ENCODE measurements around the gene SMOC2. TPM values are rescaled to one million over a fixed set of nuclear protein-coding genes. Genes with fewer than 3 reads are reported as not detected.

SMOC2 gene, protein sequence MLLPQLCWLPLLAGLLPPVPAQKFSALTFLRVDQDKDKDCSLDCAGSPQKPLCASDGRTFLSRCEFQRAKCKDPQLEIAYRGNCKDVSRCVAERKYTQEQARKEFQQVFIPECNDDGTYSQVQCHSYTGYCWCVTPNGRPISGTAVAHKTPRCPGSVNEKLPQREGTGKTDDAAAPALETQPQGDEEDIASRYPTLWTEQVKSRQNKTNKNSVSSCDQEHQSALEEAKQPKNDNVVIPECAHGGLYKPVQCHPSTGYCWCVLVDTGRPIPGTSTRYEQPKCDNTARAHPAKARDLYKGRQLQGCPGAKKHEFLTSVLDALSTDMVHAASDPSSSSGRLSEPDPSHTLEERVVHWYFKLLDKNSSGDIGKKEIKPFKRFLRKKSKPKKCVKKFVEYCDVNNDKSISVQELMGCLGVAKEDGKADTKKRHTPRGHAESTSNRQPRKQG
- total RNA-seq = not detected in 2 replicates

DNA sequence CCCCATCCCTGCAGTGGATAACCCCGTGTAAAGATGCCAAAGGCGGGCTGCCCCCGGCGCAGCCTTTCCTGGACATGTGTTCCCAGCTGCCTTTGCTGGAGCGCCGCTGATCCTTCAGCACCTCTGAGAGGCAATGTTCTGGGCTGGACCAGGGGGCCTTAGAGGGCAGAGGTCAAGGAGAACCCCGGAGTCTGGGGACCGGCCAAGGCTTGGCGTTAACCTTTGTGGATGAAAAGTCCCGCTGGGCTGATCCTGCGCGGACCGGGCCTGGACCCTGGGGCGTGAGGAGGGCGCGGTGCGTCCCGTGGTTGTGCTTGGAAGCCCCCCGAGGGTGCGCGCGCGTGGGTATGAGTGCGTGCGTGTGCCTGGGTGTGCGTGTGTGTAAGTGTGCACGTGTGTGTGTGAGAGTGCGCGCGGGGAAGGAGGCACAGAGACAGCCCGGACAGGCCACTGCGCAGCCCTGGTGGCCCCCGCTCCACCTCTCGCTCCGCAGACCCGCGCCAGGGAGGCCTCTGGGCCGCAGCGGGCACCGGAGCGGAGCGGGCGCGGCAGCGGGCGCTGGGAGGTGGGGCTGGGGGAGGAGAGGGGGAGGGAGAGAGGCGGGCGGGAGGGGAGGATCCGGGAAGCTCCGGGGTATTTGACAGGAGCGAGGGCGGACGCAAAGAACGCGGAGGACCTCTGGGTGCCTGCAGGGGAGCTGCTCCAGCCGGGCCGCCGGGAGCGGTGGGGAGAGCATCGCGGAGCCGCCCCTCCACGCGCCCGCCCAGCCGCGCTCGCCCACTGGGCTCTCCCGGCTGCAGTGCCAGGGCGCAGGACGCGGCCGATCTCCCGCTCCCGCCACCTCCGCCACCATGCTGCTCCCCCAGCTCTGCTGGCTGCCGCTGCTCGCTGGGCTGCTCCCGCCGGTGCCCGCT, at the start of gene SMOC2:
Gene SMOC2 (plus strand): TSS at position 665 of the 914 bp plus-strand sequence. CDS start 187 bp downstream, at position 852.
- intact Hi-C loops (cut with micrococcal nuclease) = no loop called here
- Mint-ChIP-seq H3K36me3 (ENCODE audit: low read depth) (no peaks in the 10 kb centered on the region), H3K9me3 (no peaks in the 10 kb centered on the region), H3K4me1 (ENCODE audit: low read depth) (no peaks in the 10 kb centered on the region), H3K27ac (no peak within 1 kb of the TSS), H3K27me3 (ENCODE audit: insufficient read depth) (peaks cover 25% of the 10 kb centered on the region), H3K4me3 (no peak within 1 kb of the TSS)
- no peak for DNase-seq (ENCODE audit: low spot score)

DNA sequence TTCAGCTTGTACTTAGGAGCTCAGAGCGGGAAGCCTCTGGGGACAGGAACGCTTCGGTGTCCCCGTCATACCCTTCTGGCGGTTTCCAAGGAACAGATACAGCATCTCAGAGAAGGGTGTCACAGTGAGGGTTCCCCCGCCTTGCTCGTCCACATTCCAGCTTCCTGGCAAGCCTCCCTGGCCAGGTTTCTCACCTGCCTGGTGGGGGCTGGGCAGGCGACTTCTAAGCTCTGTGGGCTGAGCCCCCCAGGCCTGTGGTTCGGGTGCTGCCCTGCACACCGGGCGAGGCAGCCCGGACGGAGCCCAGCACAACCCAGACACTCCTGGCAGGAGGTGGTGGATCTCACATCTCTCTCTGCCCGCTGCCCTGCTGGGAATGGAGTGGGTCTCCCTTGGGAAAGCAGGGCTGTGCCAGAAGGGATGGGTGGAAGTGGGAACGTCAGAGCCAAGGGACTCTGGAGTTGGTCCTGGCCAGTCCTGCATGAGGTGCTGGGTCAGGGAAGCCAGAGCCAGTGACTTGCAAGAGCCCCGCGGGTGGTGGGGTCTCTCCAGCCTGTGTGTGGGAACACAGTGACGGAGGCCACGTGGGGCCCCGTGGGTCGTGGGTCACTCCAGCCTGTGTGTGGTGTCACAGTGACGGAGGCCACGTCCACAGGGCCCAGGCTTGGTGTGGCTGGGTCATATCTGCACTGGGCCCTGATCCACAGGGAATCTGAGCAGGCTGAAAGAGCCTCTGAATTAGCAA, 47.7 kb upstream of the SMOC2 start:
- no peaks in the 10 kb centered on the region for H3K4me1 Mint-ChIP-seq (ENCODE audit: low read depth)
- intact Hi-C loops (cut with micrococcal nuclease) = no loop called here
- no peaks in the 10 kb centered on the region for H3K9me3 Mint-ChIP-seq
- peaks cover 1% of the 10 kb centered on the region for H3K27me3 Mint-ChIP-seq (ENCODE audit: insufficient read depth)
- H3K4me3 Mint-ChIP-seq = no peak overlapping the region
- H3K36me3 Mint-ChIP-seq (ENCODE audit: low read depth) = no peaks in the 10 kb centered on the region
- DNase-seq (ENCODE audit: low spot score) = no peak
- H3K27ac Mint-ChIP-seq = no peak overlapping the region

DNA sequence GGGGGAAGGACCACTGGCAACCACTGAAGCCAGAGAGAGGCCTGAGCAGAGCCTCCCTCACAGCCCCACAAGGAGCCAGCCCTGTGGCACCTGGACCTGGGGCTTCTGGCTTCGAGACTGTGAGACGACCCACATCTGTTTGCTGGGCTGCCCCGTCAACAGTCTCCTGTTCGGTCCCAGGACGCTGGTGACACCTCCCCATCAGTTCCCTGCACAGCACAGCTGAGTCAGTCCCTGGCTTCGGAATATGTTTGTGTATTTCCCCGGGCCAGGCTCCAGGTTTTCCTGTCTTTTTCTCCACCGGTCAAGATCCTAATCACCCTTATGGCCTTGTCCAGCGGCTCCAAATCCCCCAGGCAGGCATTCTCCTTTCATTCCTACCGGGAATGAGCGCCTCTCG, 46.4 kb upstream of the SMOC2 start:
- Mint-ChIP-seq H3K27me3 (ENCODE audit: insufficient read depth) (peaks cover 1% of the 10 kb centered on the region), H3K9me3 (no peaks in the 10 kb centered on the region), H3K36me3 (ENCODE audit: low read depth) (no peaks in the 10 kb centered on the region), H3K4me3 (no peak overlapping the region), H3K4me1 (ENCODE audit: low read depth) (no peaks in the 10 kb centered on the region), H3K27ac (no peak overlapping the region)
- intact Hi-C loops (cut with micrococcal nuclease) = no loop called here
- DNase-seq (ENCODE audit: low spot score) = no peak

DNA sequence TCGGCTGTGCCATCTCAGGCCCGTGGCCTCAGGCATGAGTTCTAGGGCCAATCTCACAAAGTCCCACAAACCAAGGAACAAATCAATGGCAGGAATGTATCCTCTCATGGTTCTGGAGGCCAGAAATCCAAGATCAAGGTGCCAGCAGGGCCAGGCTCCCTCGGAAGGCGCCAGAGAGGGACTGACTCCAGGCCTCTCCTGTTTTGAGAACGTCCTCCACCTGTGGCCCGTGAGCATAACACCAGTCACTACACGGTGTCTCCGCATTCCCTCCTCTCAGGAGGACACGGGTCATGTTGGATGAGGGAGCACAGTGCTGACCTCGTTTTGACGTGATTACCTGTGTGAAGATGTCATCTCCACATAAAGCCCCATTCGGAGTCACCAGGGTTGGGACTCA, 45.0 kb upstream of the SMOC2 start:
- Mint-ChIP-seq H3K27me3 (ENCODE audit: insufficient read depth) (peaks cover 1% of the 10 kb centered on the region), H3K4me1 (ENCODE audit: low read depth) (no peaks in the 10 kb centered on the region), H3K36me3 (ENCODE audit: low read depth) (no peaks in the 10 kb centered on the region), H3K27ac (no peak overlapping the region), H3K4me3 (no peak overlapping the region), H3K9me3 (no peaks in the 10 kb centered on the region)
- intact Hi-C loops (cut with micrococcal nuclease) = no loop called here
- DNase-seq (ENCODE audit: low spot score) = no peak

DNA sequence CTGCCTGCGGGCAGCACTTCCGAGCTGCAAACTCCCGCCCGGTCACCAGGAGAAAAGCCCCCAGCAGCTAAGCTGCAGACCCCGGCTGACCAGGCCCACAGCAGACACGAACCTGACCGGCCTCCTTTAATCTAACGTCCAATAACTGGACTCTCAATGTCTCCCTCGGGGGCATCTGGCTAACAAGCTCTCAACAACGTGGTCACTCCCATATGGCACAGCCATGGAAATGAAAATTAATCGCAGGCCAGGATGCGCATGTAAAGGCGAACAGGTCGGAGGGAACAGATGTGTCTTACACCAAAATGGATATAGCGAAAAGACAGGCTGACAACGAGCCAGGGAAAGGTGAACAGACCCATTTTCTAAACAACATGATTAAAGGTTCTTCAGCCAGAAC, 44.4 kb upstream of the SMOC2 start:
- Mint-ChIP-seq H3K9me3 (no peaks in the 10 kb centered on the region), H3K27me3 (ENCODE audit: insufficient read depth) (peaks cover 1% of the 10 kb centered on the region), H3K4me1 (ENCODE audit: low read depth) (no peaks in the 10 kb centered on the region), H3K27ac (no peak overlapping the region), H3K4me3 (no peak overlapping the region), H3K36me3 (ENCODE audit: low read depth) (no peaks in the 10 kb centered on the region)
- no peak for DNase-seq (ENCODE audit: low spot score)
- intact Hi-C loops (cut with micrococcal nuclease) = no loop called here

DNA sequence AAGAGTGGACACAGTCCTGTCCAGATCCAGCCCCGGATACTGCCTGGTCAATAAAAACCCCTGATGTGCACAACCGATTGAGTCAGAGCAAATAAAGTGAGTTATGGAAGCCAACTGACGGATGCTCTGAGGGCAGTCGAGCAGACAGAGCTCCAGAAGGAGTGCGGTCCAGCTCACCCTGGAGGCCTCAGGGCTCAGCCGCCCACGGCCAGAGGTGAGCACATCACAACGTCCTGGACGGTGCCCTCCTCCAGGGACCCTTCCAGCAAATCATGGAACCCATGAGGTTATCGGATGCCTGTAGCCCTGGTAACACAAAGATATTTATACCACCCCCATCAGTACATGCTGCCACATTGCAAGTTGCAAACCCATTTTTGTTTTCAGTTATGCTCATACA, 44.0 kb upstream of the SMOC2 start:
- intact Hi-C loops (cut with micrococcal nuclease) = no loop called here
- peaks cover 1% of the 10 kb centered on the region for H3K27me3 Mint-ChIP-seq (ENCODE audit: insufficient read depth)
- no peak overlapping the region for H3K27ac Mint-ChIP-seq
- no peaks in the 10 kb centered on the region for H3K36me3 Mint-ChIP-seq (ENCODE audit: low read depth)
- no peak overlapping the region for H3K4me3 Mint-ChIP-seq
- no peaks in the 10 kb centered on the region for H3K9me3 Mint-ChIP-seq
- DNase-seq (ENCODE audit: low spot score) = no peak
- H3K4me1 Mint-ChIP-seq (ENCODE audit: low read depth) = no peaks in the 10 kb centered on the region

DNA sequence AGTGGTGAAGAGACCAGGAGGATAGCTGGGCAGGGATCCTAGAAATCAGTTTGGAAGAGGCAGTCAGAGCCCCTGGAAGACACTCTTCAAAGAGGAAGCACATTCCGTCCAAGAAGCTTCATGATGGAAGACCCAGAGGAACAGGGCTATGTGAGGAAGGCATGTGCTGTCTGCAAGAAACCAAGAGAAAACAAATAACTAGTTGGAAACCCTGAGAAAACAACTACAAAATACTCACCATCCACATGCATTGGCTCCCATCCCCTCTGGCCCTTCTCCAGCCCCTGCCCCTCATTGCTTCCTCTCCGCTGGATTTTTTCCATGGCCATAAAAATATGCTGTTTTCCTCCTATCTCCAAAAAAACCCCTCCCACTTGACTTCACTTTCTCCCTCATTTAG, 40.9 kb upstream of the SMOC2 start:
- Mint-ChIP-seq H3K4me1 (ENCODE audit: low read depth) (no peaks in the 10 kb centered on the region), H3K4me3 (no peak overlapping the region), H3K27ac (no peak overlapping the region), H3K27me3 (ENCODE audit: insufficient read depth) (peaks cover 1% of the 10 kb centered on the region), H3K36me3 (ENCODE audit: low read depth) (no peaks in the 10 kb centered on the region), H3K9me3 (no peaks in the 10 kb centered on the region)
- intact Hi-C loops (cut with micrococcal nuclease) = no loop called here
- no peak for DNase-seq (ENCODE audit: low spot score)

DNA sequence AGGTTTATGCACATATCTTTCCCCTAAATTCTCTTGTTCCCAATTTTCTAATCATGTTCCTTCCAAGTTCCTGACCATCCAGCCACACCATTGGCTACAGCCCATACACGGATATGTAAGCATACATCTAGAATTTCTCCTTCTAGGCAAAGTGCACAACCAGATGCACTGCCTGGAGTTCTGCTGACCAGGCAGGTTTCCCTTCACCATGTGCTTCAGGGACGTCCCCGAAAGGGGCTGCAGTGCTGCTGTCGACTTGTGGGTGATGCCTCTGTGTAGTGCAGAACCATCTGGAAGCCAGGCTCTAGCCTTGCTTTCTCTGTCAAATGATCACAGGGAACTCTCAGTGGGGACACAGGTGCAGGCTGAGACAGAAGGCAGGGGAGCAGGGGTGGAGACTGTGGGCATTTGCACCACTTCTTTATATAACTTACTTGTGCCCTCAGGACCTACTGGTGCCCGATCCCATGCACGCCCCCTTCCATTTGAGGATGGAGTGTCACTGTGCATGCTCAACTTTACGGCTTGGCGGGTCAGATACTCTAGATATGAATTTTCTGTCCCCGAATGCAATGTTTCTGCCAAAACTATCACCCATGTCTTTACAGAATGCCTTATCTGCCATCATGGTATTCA, 37.5 kb upstream of the SMOC2 start:
- no peaks in the 10 kb centered on the region for H3K9me3 Mint-ChIP-seq
- H3K27ac Mint-ChIP-seq = no peak overlapping the region
- H3K4me1 Mint-ChIP-seq (ENCODE audit: low read depth) = no peaks in the 10 kb centered on the region
- peaks cover 2% of the 10 kb centered on the region for H3K27me3 Mint-ChIP-seq (ENCODE audit: insufficient read depth)
- intact Hi-C loops (cut with micrococcal nuclease) = no loop called here
- no peak for DNase-seq (ENCODE audit: low spot score)
- no peaks in the 10 kb centered on the region for H3K36me3 Mint-ChIP-seq (ENCODE audit: low read depth)
- H3K4me3 Mint-ChIP-seq = no peak overlapping the region

DNA sequence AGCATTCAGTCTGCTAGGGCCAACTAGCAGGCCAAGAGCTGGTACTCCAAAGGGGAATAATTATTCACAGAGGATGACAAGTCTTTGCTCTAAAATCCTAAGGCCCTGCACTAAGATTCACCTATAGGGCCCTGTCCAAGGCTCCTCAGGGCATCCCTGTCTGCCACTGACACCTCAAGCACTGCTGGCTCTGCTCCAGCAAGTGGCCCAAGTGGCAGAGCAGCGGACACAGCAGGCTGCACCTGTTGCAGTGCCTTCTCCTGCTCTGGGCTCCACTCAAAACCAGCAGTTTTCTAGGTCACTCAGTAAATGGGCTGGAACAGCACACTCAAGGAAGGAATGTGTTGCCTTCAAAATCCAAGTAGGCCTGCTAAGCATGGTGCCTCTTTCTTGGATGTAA, 36.4 kb upstream of the SMOC2 start:
- no peak for DNase-seq (ENCODE audit: low spot score)
- Mint-ChIP-seq H3K27me3 (ENCODE audit: insufficient read depth) (peaks cover 2% of the 10 kb centered on the region), H3K4me3 (no peak overlapping the region), H3K4me1 (ENCODE audit: low read depth) (no peaks in the 10 kb centered on the region), H3K27ac (no peak overlapping the region), H3K36me3 (ENCODE audit: low read depth) (no peaks in the 10 kb centered on the region), H3K9me3 (no peaks in the 10 kb centered on the region)
- intact Hi-C loops (cut with micrococcal nuclease) = no loop called here

DNA sequence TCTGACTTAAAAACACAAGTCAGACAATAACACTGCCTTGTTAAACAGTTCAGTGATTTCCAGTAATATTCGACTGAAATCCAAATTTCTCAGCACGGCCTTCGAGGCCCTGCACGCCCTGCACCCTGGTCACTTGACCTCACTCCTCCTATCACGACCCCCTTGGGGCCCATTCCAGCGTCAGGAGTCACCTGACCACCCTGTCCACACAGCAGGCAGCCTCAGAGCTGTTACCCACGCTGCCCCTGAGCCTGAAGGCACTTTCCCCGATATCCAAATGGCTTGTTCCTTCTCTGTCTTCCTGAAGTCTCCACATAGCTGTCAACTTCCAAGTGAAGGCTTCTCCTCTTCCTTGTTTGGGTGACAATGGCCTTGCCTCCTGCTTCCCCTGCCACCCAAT, 33.1 kb upstream of the SMOC2 start:
- Mint-ChIP-seq H3K4me1 (ENCODE audit: low read depth) (no peaks in the 10 kb centered on the region), H3K27ac (no peak overlapping the region), H3K4me3 (no peak overlapping the region), H3K9me3 (no peaks in the 10 kb centered on the region), H3K36me3 (ENCODE audit: low read depth) (no peaks in the 10 kb centered on the region), H3K27me3 (ENCODE audit: insufficient read depth) (peaks cover 2% of the 10 kb centered on the region)
- no peak for DNase-seq (ENCODE audit: low spot score)
- intact Hi-C loops (cut with micrococcal nuclease) = no loop called here

DNA sequence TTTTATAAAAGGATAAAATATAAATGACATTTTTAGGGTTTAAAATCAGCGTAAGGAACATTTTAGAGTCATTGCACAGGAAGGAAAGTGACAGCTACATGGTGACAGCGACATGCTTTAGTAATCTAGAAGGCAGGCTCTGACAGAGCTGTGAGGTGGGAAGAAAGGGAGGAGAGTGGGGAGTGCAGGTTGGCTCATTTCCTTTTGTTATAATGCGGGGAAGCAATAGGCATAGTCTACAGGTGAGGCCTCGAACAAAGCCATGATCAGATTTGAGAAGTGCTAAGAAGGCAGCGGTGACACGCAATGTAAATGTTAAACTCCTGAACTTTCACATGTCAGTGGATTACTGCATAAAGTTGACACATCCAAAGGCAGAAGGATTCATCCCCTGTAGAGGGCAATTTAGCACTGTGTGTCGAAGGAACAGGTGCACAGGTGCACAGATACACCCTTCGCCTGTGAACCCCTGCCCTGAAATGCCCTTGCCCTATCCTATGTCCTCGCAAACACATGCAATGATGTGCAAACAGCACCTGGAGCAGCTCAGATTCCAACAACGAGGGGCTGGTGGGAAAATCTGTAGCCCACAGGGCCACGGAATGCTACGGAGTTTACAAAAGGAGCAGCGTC, 32.4 kb upstream of the SMOC2 start:
- Mint-ChIP-seq H3K36me3 (ENCODE audit: low read depth) (no peaks in the 10 kb centered on the region), H3K9me3 (no peaks in the 10 kb centered on the region), H3K27me3 (ENCODE audit: insufficient read depth) (peaks cover 2% of the 10 kb centered on the region), H3K27ac (no peak overlapping the region), H3K4me1 (ENCODE audit: low read depth) (no peaks in the 10 kb centered on the region), H3K4me3 (no peak overlapping the region)
- intact Hi-C loops (cut with micrococcal nuclease) = no loop called here
- DNase-seq (ENCODE audit: low spot score) = no peak

DNA sequence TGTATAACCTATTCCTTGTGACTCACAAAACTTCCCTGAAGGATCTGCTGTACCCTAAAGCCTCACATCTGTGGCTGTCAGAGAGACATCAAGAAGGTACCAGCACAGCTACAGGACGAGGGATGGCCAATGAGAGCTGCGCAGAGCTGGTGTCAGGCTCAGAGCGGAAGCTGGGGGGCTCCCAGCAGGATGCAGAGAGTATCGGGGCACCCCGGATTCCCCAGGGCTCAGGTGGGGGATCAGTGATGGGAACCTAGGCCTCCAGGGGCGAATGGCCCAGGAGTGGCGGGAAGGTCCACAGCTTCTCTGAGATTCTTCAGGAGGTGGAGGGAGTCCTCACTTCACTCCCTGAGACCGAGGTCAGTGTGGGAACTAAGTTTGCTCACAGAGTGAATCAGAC, 30.9 kb upstream of the SMOC2 start:
- Mint-ChIP-seq H3K4me3 (no peak overlapping the region), H3K27me3 (ENCODE audit: insufficient read depth) (peaks cover 2% of the 10 kb centered on the region), H3K9me3 (no peaks in the 10 kb centered on the region), H3K27ac (no peak overlapping the region), H3K4me1 (ENCODE audit: low read depth) (no peaks in the 10 kb centered on the region), H3K36me3 (ENCODE audit: low read depth) (no peaks in the 10 kb centered on the region)
- DNase-seq (ENCODE audit: low spot score) = no peak
- intact Hi-C loops (cut with micrococcal nuclease) = no loop called here
